ENCODE measurements around the gene EGFLAM. TPM values are rescaled to one million over a fixed set of nuclear protein-coding genes. Genes with fewer than 3 reads are reported as not detected.

Gene EGFLAM
- total RNA-seq, 4 donors from 2014 or later, result 15.0 to 103 (median 62.5) TPM

DNA sequence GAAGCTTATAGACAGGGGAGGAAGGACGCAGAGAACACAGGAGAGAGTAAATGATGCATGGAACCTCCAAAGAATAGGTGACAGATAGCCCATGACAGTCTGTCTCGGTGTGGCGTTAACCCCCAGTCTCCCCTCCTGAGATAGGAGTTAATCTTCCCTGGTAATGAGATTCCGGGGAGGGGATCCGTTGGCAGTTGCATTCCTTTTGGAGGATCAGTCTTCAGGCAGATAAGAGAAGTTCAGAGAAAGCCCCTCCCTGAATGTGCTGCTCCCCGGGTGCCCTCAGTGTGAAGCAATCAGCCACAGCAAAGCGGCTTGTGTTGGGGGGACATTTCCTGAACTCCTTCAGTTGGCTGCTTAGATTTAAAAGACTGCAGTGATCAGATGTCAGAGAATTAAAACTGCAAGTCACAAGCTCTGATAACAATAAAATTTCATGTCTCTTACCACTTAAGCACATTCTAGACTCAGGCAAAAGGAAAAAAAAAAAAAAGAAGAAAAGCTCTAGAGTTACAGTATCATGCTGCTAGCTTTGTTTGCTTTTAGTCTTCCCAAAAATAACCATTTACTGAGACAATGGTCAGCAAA, 121.1 kb downstream of the EGFLAM start:
- TF ChIP-seq, protein P1, sequence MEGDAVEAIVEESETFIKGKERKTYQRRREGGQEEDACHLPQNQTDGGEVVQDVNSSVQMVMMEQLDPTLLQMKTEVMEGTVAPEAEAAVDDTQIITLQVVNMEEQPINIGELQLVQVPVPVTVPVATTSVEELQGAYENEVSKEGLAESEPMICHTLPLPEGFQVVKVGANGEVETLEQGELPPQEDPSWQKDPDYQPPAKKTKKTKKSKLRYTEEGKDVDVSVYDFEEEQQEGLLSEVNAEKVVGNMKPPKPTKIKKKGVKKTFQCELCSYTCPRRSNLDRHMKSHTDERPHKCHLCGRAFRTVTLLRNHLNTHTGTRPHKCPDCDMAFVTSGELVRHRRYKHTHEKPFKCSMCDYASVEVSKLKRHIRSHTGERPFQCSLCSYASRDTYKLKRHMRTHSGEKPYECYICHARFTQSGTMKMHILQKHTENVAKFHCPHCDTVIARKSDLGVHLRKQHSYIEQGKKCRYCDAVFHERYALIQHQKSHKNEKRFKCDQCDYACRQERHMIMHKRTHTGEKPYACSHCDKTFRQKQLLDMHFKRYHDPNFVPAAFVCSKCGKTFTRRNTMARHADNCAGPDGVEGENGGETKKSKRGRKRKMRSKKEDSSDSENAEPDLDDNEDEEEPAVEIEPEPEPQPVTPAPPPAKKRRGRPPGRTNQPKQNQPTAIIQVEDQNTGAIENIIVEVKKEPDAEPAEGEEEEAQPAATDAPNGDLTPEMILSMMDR (IDR thresholded peaks at IDR 0.05), result no peak
- DNase-seq (ENCODE audit: low spot score) (no peak), ATAC-seq (ENCODE audit: low FRiP score) (no peak)

DNA sequence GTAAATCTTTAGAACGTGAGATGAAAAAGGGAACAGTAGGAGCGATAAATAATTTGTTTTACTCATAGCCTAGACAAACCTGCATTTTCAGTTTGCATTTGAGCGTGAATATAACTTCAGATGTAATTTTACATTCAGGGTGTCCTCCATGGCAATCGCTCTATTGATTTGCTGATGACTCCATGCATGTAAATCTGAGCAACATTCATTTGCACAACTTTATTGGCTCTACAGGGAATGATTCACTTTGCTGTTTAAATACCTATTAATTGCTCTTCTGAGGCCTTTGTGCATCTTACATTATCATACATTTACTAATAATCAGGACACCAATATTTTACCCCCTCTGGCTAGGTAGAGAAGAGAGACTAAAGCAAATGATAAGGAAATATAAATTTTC, 122.2 kb downstream of the EGFLAM start:
- DNase-seq (ENCODE audit: low spot score) (no peak), ATAC-seq (ENCODE audit: low FRiP score) (no peak)
- TF ChIP-seq, protein P1 (IDR thresholded peaks at IDR 0.05), result no peak

DNA sequence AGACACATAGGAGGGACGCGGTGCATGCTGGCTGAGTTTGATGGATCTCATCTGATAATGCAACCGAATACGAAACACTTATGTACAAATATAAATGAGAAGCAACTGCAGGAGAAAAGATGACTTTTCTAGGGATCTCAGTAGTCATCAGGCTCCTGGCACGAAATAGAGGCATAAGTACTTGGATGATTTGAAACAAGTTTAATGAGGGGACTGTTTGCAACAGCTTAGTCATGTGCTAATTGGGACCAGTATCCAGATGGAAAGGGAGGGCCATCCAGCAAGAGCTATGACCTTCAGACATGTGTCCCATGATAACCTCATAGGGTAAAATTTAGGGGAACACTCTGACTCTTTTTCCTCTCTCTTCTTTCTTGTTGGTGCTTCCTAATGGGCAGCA, 123.0 kb downstream of the EGFLAM start:
- TF ChIP-seq, protein P1 (IDR thresholded peaks at IDR 0.05), result no peak
- DNase-seq (ENCODE audit: low spot score) (no peak), ATAC-seq (ENCODE audit: low FRiP score) (no peak)

DNA sequence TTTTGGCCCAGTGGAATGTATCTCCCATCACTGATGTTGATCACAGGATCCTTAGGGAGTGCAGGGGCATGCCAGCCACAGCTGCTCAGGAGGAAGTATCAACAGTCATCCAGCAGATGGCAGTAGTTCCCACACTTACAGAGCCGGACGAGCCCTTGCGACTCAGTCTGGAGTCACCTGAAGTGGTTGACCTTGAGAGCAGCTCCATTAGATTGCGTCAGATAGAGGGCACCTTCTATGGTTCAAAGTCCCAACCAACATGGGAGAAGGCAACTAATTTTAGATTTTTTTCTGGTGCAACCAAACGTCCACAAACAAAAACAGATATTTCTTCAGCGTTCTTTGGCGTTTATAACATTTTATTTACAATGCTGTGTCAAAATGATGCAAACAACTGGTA, 124.5 kb downstream of the EGFLAM start:
- DNase-seq (ENCODE audit: low spot score), result no peak
- TF ChIP-seq, protein P1 (IDR thresholded peaks at IDR 0.05), result peak in 1 of 3 donors; percentile 53
- ATAC-seq (ENCODE audit: low FRiP score), result peak; percentile 91

DNA sequence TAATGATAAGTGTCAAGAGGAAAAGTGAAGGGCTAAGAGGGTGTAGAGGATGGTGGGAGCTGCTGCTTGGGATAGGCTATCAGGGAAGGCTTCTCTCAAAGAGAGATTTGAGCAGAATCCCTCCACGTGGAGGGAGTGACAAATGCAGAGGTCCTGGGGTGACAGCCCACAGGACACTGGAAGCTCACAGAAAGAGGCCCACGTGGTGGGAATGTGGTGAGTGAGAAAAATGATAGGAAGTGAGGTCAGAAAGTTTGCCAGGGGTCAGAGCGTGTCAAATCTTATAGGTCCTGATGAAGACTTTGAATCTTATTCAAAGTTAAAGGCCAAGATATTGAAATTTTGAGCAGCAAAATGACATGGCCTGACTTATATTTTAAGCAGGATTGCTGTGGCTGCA, 125.3 kb downstream of the EGFLAM start:
- ATAC-seq (ENCODE audit: low FRiP score) (no peak), DNase-seq (ENCODE audit: low spot score) (no peak)

DNA sequence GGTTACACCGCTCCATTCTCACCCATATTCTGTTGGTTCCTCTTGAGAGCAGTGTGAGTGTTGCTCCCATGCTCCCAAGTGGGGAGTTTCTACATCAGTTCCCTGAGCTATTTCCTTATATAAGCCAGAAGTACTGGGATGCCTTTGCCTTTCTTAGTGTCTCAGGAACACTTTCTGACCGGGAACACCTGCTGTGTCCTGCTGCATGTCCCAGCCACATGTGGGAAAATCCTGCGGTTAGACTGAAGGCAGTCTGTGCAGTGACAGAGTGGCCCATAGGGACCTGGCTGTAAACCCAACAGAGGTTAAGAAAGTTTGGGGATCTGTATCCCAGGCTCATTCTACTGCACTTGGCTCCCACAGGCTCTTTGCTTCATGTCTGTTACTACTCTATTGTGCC, 126.0 kb downstream of the EGFLAM start:
- ATAC-seq (ENCODE audit: low FRiP score) (no peak), DNase-seq (ENCODE audit: low spot score) (no peak)
- TF ChIP-seq, protein P1 (IDR thresholded peaks at IDR 0.05), result no peak

More for the DNA sequence above, 125.3 kb downstream of the EGFLAM start:
- TF ChIP-seq, protein P1 (IDR thresholded peaks at IDR 0.05), result no peak

DNA sequence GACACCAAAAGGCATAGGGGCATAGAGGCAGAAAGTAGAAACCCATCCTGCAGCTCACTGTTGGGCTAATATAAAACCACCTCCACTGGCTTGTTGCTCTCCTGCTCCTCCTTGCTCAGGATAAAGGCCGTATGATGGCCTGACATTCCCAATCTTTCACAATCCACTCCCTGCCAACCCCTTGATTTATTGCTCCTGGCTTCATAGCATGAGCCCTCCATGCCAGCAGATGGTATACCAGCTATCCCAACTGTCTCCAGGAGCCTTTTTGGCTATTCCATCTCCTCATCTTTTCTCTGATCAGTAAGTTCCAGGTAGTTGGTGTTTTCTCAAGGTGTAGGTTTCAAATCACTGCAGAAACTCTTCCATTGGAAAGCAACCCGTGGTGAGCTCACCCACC, 128.8 kb downstream of the EGFLAM start:
- DNase-seq (ENCODE audit: low spot score) (no peak), ATAC-seq (ENCODE audit: low FRiP score) (no peak)
- TF ChIP-seq, protein P1 (IDR thresholded peaks at IDR 0.05), result no peak
